HT-29 (cell line): Measurements from ENCODE around the gene SMURF2. TPM values are rescaled to one million over a fixed set of nuclear protein-coding genes. Genes with fewer than 3 reads are reported as not detected.
"Not testable (repeated sequence)": the region's sequence is repeated elsewhere in the genome, so short reads cannot be mapped to it uniquely, and the experiment has no call there.

ENCODE experiments used
- DNase-seq: peaks from one replicate; pipeline ENCODE4 v3.0.0-alpha.2; 2015; ENCODE audit warnings: low spot score
- total RNA-seq: library from RNA; depleted of rRNA; stranded (reverse); fragments of >200 nt; shearing (Covaris generic); gene quantifications from 2 replicates; pipeline ENCODE4 v1.2.3, GENCODE V29; 2014; rRNA removed

Gene SMURF2
- total RNA-seq = 9.5 and 10.7 TPM in 2 replicates

DNA sequence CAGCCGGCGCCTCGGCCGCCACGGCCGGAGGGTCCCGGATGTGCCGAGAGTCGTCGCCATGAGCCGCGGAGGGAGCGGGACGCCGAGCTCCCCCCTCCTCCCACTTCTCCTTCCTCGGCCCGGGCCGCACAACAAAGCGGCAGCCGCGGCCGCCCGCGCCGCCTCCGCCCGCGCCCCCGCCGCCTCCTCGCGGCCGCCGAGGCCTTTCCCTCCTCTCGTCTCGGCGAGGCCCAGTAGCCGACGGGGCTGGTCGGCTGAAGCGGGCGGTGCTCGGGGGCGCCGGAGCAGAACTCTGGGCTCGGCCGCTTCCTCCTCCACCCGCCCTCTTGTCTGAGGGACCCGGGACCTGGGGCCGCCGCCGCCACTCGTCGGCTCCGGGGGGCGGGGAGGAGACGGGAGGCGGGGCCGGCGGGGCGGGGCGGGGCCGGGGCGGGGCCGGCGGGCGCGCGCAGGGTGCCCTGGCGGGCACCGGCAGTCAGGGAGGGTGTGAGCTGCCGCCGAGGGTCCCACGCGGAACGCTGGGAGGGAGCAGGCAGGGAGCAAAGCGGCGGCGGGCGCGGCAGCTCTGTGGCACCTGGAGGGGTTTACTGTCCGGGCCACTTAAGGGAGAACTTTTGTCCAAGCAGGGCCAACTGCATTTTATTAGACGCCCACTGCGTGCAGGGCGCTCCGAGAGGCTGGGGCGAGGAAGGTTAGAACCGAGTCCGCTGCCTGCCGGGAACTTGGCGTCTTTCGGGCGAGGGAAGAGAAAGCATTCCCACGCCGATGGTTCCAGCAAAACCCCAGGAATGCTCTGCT, at the start of gene SMURF2:
Gene SMURF2, minus strand, starts transcription at position 332 of the 798 bp plus-strand sequence. CDS start 427 bp downstream, outside the sequence.
- peak; percentile 62 for DNase-seq

DNA sequence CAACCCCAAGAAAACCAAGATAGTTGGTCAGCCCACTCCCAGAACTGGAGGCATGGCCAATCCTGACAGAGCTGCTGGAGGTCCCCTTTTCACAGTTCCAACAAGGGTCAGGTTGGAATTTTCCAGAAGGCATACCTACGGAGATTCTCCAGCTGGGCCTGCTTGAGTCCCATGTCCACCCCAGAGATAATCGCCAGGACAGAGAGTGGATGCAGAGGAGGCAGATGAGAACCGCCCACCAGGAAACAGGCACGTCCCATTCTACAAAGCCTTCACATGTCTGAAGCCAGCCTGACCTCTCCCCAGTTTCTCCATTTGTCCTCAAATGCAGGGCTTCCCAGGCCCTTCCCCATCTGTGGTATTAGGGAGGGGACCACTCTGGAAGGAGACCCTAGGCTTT, 47.4 kb upstream of the SMURF2 start:
- peak; percentile 40 for DNase-seq

DNA sequence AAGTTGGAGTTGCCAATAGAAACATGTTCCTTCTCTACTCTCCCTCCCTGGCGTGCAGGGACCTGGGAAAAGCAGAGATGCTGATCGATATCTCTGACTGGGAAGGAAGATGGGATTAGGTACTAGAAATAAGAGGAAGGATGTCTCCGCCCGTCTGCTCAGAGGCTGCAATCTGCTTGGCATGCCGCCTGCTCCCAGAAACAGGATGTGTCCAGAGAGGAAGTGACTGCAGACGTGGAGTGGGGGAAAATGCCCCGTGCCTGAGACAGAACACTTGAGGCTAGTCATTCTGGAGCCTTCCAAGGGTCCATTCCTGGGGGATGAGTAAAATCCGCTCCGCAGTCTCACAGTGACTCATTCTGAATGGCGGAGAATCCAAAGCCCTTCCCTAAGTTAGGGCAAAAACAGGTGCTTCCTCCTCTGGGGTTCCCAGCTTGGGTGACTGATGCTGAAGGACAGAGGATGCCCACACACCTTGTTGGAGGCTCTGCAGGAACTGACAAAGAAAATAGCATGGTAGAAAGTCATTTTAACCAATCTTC, 45.0 kb upstream of the SMURF2 start:
- peak; percentile 93 for DNase-seq

DNA sequence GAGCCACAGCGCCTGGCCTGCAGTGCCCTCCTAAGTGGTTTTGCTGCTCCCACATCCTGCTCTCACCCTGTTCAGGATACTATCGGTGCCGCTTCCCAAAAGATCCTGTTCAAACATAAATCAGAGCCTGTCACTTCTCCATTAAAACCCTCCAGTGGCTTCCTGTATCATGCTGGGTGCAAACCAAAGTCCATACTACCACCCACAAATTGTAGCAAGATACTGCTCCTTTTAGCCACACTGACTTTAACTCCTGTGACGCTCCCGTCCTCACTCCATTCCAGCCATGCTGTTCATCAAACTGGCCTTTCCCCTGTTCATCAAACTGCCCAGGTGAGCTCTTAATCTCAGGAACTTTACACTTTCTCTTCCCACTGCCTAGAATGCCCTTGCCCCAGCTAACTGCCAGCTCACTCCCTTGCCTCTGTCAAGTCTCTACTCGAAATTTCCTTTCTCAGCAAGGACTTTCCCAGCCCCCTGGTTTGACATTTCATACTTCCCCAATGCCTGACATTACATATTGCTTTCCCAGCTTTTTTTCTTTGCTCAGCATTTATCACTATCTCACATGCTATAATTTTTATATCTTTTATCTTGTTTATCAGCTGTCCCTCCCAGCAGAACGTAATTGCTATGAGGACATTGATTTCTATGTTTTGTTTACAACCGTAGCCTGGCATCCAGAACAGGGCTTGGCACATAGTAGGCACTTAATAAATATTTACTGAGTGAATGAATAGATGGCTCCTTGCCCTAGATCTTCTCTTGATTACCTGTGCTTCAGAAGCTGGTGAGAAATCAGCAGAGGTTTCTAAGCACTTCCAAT, 44.3 kb upstream of the SMURF2 start:
- DNase-seq = peak; percentile 82

- DNase-seq = no peak
These were observed 40.7 kb upstream of the SMURF2 start for GRCh38 chr17:64702815-64703214.

DNA sequence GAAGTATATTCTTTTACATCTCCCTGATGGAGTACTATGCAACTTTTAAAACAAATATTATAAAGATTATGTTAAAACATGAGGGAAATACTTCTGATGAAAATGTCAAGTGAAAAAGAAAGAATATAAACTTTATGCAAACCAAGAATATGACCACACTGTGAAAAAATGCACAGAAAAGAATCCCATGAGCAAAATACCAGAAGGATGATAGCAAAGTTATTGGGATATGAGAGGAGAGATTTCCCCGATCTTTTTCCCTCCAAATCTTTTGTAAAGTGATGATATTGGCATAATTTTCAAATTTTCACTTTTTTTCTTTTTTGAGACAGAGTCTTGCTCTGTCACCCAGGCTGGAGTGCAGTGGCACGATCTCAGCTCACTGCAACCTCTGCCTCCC, 36.6 kb upstream of the SMURF2 start:
- DNase-seq = no peak

- peak; percentile 87 for DNase-seq
These were observed 32.1 kb upstream of the SMURF2 start for GRCh38 chr17:64694207-64694606.

GRCh38 chr17:64692187-64692586, 30.1 kb upstream of the SMURF2 start:
- no peak for DNase-seq

GRCh38 chr17:64689106-64689505, 27.0 kb upstream of the SMURF2 start:
- no peak for DNase-seq

- no peak for DNase-seq
These were observed 26.4 kb upstream of the SMURF2 start for GRCh38 chr17:64688481-64688880.

DNA sequence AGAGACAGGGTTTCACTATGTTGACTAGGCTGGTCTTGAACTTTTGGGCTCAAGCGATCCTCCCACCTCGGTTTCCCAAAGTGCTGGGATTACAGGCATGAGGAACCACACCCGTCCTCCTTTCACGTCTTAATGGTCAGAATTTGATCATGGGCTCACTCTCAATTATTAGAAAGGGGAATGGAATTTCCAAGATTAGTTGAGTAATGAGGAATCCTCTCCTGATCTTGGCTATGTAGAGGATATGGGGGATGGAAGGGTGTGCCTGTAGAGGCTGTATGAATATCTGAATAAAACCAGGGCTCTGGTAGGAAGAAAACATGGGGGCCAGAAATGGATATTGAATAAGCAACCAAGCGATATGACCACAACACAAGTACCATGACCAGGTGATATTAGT, 25.9 kb upstream of the SMURF2 start:
- DNase-seq = no peak

DNA sequence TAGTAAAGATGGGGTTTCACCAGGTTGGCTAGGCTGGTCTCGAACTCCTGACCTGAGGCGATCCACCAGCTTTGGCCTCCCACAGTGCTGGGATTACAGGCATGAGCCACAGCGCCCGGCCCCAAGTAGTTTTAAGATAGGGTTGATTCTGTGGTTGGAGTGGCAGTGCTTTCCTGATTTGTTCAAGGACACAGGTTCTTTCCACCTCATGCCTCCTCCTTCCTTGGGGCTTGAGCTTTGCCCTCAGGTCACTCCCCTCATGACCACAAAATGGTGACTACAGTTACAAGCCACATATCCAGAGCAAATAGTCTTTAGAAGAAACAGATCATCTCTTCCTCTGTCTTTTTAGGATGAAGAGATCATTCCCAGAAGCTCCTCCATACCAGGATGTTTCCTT, 25.3 kb upstream of the SMURF2 start:
- DNase-seq = no peak

DNA sequence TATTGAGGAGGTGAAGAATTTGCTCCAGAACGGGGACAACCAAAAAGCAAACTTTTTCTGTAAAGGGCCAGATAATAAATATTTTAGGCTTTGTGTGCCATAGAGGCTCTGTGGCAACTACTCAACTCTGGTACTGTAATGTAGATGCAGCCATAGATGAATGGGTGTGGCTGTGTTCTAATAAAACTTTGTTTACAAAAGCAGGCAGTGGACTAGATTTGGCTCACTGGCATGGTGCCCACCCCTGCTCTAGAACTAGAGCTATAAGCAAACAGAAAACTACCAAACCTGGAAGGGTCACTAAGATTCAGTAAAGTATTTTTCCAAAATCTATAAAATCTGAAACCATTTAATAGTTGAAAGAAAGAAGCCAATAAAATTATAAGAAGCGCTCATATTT, 24.6 kb upstream of the SMURF2 start:
- no peak for DNase-seq

- DNase-seq = no peak
These were observed 23.6 kb upstream of the SMURF2 start for GRCh38 chr17:64685705-64686104.

DNA sequence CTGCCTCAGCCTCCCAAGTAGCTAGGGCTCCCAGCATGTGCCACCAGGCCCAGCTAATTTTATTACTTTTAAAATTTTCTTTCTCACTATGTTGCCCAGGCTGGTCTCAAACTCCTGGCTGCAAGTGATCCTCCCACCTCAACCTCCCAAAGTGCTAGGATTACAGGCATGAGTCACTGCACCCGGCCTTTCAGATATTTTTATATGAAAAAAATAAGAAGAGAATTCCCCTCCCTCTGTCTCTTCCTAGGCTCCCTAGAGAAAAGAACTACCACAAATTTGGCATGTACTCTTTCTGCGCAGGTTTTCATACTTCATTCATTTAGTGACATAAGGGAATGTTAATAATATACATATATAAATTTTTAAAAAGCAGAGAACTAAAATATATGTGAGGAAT, 21.7 kb upstream of the SMURF2 start:
- no peak for DNase-seq

DNA sequence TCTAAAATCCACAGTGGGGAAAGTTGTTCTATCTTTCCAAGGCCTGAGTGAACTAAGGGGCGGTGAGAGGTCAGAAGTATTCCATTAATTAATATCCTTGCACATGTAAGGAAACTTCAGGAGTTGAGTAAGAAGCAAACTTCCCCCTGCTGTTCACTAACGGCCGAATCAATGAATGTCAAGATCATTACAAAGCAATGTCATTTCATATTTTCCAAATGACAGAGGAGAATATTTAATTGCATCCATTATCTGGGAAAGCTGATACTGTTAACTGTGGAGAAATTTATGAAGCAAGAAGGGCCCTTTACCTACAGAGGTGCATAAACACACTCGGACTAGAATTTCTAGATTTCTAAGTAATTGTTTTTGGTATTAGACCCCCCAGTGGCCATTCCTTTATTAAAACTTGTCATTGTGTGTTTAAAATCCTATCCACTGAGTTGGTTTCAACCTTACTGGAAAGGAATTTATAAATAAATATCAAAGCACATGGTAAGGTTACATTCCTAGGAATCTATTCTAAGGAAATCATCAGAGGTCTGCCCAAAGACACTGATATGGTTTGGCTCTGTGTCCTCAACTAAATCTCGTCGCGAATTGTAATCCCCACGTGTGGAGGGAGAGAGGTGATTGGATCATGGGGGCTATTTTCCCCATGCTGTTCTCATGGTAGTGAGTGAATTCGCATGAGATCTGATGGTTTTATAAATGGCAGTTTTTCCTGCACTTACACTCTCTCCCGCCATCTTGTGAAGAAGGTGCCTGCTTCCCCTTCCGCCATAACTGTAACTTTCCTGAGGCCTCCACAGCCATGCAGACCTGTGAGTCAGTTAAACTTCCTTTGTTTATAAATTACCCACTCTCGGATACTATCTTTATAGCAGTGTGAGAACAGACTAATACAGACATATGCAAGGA, 20.4 kb upstream of the SMURF2 start:
- DNase-seq = no peak

DNA sequence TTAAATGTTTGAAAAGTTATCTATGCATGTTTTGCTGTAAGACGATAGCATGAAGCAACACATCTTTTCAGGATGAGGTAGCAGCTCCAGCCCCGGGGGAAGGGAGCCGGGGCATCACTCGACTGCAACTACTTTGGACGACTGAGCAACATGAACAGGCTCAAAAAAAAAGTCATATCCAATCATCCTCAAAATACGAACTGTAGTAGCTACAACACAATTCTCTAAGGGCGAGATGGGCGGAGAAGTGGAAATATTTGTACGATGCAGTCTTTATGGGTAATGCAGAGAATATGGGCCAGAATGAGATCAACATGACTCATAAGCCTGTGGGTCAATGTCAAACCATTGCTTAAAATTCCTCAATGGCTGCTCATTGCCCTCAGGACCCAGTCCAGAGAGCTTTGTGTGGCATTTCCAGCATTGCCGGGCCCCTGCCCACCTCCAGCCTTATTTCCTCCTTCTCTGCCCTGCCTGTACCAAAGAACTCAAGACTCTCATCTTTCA, 17.7 kb upstream of the SMURF2 start:
- peak; percentile 78 for DNase-seq

- DNase-seq = no peak
These were observed 14.7 kb upstream of the SMURF2 start for GRCh38 chr17:64676763-64677162.

DNA sequence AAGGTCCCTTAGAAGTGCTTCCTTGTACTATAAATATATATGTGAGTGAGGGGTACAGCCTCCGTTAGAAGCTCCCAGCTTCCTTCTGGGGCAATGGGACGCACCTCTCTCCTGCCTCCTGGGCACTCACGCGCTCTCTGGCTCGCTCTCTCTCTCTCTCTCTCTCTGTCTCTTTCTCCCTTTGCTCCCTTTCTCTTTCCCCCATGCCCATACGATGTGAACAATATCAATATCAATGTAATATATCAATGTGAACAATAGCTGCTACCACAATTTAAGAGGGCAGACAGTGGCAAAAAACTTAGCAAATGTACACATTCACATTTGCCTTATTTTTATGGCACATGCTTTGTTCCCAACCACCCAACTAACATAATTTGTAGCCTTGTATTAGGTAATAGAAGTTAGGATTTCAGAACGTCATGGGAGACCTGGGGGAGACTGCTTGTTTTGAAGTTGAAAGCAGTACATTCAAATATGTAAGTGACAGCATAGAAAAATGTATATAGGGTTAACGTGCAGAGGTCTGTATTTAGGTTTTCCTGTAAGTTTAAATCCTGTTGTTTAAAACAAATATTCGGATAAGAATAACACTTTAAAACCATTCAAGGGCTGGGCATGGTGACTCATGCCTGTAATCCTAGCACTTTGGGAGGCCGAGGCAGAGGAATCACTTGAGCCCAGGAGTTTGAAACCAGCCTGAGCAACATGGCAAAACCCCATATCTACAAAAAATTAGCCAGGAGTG, 8.9 kb upstream of the SMURF2 start:
- not testable (repeated sequence) for DNase-seq
